ENCODE measurements around the gene GALNT14.

DNA sequence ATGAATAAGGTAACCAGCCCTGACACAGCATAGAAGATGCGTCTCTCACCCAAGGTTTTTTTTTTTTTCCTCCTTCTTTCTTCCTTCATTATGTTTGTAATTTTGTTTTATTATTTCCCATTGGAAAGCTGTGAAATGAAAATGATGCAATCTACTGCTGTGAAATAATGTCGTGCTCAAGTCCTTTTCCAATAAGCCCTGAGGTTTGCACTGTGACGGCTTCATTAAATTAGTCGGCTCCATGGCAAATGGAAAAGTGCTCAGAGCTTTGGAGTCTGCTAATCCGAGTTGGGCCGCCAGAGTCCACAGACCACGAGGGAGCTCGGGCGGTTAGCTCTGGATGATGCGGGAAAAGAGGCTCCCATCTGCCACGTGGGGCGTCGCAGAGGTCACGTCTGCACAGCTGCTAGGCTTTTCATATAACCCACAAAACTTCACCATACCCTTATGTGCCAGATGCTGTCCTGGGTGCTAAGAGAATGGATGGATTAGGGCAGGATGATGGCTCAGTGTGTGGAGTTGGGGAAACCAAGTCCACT, 238.7 kb downstream of the GALNT14 start:
- TF ChIP-seq, protein P1, sequence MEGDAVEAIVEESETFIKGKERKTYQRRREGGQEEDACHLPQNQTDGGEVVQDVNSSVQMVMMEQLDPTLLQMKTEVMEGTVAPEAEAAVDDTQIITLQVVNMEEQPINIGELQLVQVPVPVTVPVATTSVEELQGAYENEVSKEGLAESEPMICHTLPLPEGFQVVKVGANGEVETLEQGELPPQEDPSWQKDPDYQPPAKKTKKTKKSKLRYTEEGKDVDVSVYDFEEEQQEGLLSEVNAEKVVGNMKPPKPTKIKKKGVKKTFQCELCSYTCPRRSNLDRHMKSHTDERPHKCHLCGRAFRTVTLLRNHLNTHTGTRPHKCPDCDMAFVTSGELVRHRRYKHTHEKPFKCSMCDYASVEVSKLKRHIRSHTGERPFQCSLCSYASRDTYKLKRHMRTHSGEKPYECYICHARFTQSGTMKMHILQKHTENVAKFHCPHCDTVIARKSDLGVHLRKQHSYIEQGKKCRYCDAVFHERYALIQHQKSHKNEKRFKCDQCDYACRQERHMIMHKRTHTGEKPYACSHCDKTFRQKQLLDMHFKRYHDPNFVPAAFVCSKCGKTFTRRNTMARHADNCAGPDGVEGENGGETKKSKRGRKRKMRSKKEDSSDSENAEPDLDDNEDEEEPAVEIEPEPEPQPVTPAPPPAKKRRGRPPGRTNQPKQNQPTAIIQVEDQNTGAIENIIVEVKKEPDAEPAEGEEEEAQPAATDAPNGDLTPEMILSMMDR (IDR thresholded peaks at IDR 0.05), result no peak
- TF ChIP-seq POLR2AphosphoS5 (IDR thresholded peaks at IDR 0.05), result no peak

Data from gastroesophageal sphincter (tissue), 3 donors.